A549 (cell line): ENCODE data around the gene CCDC167. TPM values are rescaled to one million over a fixed set of nuclear protein-coding genes. Genes with fewer than 3 reads are reported as not detected.

ENCODE experiments used
- ATAC-seq, 2 experiments: fragments of 200-7000 bp in 1 of 2; fragments of >200 bp in 1 of 2; cut with Nextera tagmentation in 1 of 2; cut with Tn5 transposase in 1 of 2; 3 replicates each; pipeline versions ENCODE4 v1.8.0 to v1.9.1; 2018 to 2020; ENCODE audit warnings: mild to moderate bottlenecking in 1 of 2, moderate library complexity in 1 of 2
- CTCF ChIA-PET: fragments of 300-600 bp; sonication (Branson Sonifier 250); formaldehyde crosslinking; extraction: SDS; loops from one replicate; lab custom pipeline; 2021; ENCODE audit warnings: antibody characterized with exemption, inconsistent platforms; lab: Yijun Ruan, JAX
- POLR2A ChIA-PET: fragments of 350-600 bp; formaldehyde crosslinking; extraction: SDS; loops from one replicate; lab custom pipeline; 2021; ENCODE audit warnings: antibody characterized with exemption, inconsistent platforms; lab: Yijun Ruan, JAX
- DNase-seq, 2 experiments: peaks; one replicate each; pipeline versions ENCODE4 v3.0.0 to v3.0.0-alpha.2; 2011 to 2016; ENCODE audit warnings: low read depth in 1 of 2, low spot score in 1 of 2
- FAIRE-seq: peaks from 2 replicates; lab custom pipeline; 2011; peaks lifted over from hg19 to GRCh38; lab: Jason Lieb, UNC
- H3K27ac ChIP-seq, 2 experiments: fragments of >200 bp; sonication (Bioruptor Twin); formaldehyde crosslinking; 3 replicates each; pipeline ENCODE4 v1.5.1; 2016 to 2017
- H3K4me1 ChIP-seq: fragments of >200 bp; sonication (Bioruptor Twin); formaldehyde crosslinking; 3 replicates; pipeline ENCODE4 v1.6.1; 2016
- H3K4me2 ChIP-seq: fragments of >200 bp; sonication (Bioruptor Twin); formaldehyde crosslinking; 3 replicates; pipeline ENCODE4 v1.6.1; 2016
- H3K4me3 ChIP-seq: fragments of >200 bp; sonication (Bioruptor Twin); formaldehyde crosslinking; 3 replicates; pipeline ENCODE4 v1.5.1; 2016
- H3K9me3 ChIP-seq: fragments of >200 bp; sonication (Bioruptor Twin); formaldehyde crosslinking; 3 replicates; pipeline ENCODE4 v1.6.1; 2016
- CBX2 ChIP-seq: fragments of 200-600 bp; sonication (generic); IDR thresholded peaks from 2 replicates; pipeline ENCODE4 v1.6.1; 2016; ENCODE audit warnings: low read depth, mild to moderate bottlenecking, borderline replicate concordance
- CEBPB ChIP-seq, 2 experiments: fragments of >200 bp in 1 of 2; sonication (Bioruptor Twin) in 1 of 2; formaldehyde crosslinking in 1 of 2; IDR thresholded peaks; 2 replicates each; pipeline ENCODE4 v1.6.1; 2012 to 2016
- CTCF ChIP-seq: fragments of >200 bp; sonication (Bioruptor Twin); formaldehyde crosslinking; IDR thresholded peaks from 3 replicates; pipeline ENCODE4 v1.5.1; 2016
- EHMT2 ChIP-seq: fragments of 200-600 bp; sonication (generic); IDR thresholded peaks from 2 replicates; pipeline ENCODE4 v1.6.1; 2016; ENCODE audit warnings: antibody characterized with exemption, low read depth, mild to moderate bottlenecking, moderate library complexity
- ELK1 ChIP-seq: fragments of 150-350 bp; IDR thresholded peaks from 2 replicates; pipeline ENCODE4 v1.6.1; 2014; ENCODE audit warnings: low read depth, mild to moderate bottlenecking, low read length
- ESRRA ChIP-seq: fragments of 150-350 bp; IDR thresholded peaks from 2 replicates; pipeline ENCODE4 v1.6.1; 2014; ENCODE audit warnings: mild to moderate bottlenecking, low read length, borderline replicate concordance
- GATA3 ChIP-seq: IDR thresholded peaks from 2 replicates; pipeline ENCODE4 v1.6.1; 2012; ENCODE audit warnings: borderline replicate concordance
- HDAC2 ChIP-seq: fragments of 200-600 bp; sonication (generic); IDR thresholded peaks from 2 replicates; pipeline ENCODE4 v1.6.1; 2016
- HEYL ChIP-seq: fragments of 250-450 bp; sonication (Bioruptor Pico); IDR thresholded peaks from 2 replicates; pipeline ENCODE4 v1.8.0; 2021; ENCODE audit warnings: mild to moderate bottlenecking, moderate library complexity
- HMGXB4 ChIP-seq: fragments of 250-450 bp; sonication (Bioruptor Pico); IDR thresholded peaks from 2 replicates; pipeline ENCODE4 v1.5.0; 2021; ENCODE audit warnings: mild to moderate bottlenecking, moderate library complexity, borderline replicate concordance
- KDM1A ChIP-seq: fragments of 200-600 bp; sonication (generic); IDR thresholded peaks from 2 replicates; pipeline ENCODE4 v1.6.1; 2016; ENCODE audit warnings: low read depth, mild to moderate bottlenecking
- MAFK ChIP-seq: fragments of 450-650 bp; IDR thresholded peaks from 2 replicates; pipeline ENCODE4 v1.6.1; 2014; ENCODE audit not compliant: partially characterized antibody
- MAX ChIP-seq: IDR thresholded peaks from 2 replicates; pipeline ENCODE4 v1.6.1; 2012
- MAZ ChIP-seq: fragments of 150-350 bp; IDR thresholded peaks from 2 replicates; pipeline ENCODE4 v1.6.1; 2014; ENCODE audit warnings: antibody characterized with exemption, low read depth, low read length, borderline replicate concordance
- POLR2AphosphoS2 ChIP-seq: conservative IDR thresholded peaks from 2 replicates; pipeline ENCODE4 v1.6.1; 2012; ENCODE audit warnings: low read length, improper control_type of control experiment, inconsistent platforms
- REST ChIP-seq: fragments of 200-600 bp; sonication (generic); IDR thresholded peaks from 2 replicates; pipeline ENCODE4 v1.6.1; 2016; ENCODE audit warnings: antibody characterized with exemption, mild to moderate bottlenecking, moderate library complexity
- SMC3 ChIP-seq: fragments of >200 bp; sonication (Bioruptor Twin); formaldehyde crosslinking; IDR thresholded peaks from 3 replicates; pipeline ENCODE4 v1.6.1; 2018; ENCODE audit warnings: inconsistent platforms
- TFCP2L1 ChIP-seq: fragments of 250-450 bp; sonication (Bioruptor Pico); IDR thresholded peaks from 2 replicates; pipeline ENCODE4 v1.5.0; 2021; ENCODE audit warnings: mild to moderate bottlenecking
- ZFP36 ChIP-seq: fragments of 450-650 bp; IDR thresholded peaks from 2 replicates; pipeline ENCODE4 v1.6.1; 2014; ENCODE audit warnings: borderline replicate concordance; ENCODE audit not compliant: partially characterized antibody
- ZSCAN20 ChIP-seq: fragments of 250-450 bp; sonication (Bioruptor Pico); IDR thresholded peaks from 2 replicates; pipeline ENCODE4 v1.8.0; 2022; ENCODE audit warnings: mild to moderate bottlenecking, moderate library complexity
- WGBS: methylation state at CpG from one replicate; pipeline ENCODE4 v1.1.6; 2017; ENCODE audit errors: missing lambda C conversion rate; 5-methylcytosine and 5-hydroxymethylcytosine counted together
- polyA plus RNA-seq, 4 experiments: library from polyadenylated mRNA; depleted of rRNA in 3 of 4; stranded (reverse); fragments of >200 nt; fragmentation: RNase III in 1 of 4; extraction: RNeasy Plus Mini Kit Qiagen cat#74134 plus additional on column Dnase treatment in 1 of 4; gene quantifications; 2 replicates in 3 of 4; 3 replicates in 1 of 4; pipeline ENCODE4 v1.2.3, GENCODE V29; 2011 to 2017

Gene CCDC167
- polyA plus RNA-seq, 2 of the 4 experiments (the other 2 are of a cell fraction): 35.1 to 39.1 TPM

- Histone ChIP-seq H3K4me3 (no peak overlapping the region), H3K4me2 (no peak overlapping the region), H3K27ac (no peak overlapping the region), H3K9me3 (no peaks in the 10 kb centered on the region), H3K4me1 (peaks cover 11% of the 10 kb centered on the region; the same call in 1 of the 3 replicates)
- ATAC-seq (no peak), DNase-seq (no peak), FAIRE-seq (no peak)
- WGBS: 80% methylated on average over 7 of the region's 9 CpGs
- ChIA-PET POLR2A (no interaction called here), CTCF (no interaction called here)
- TF ChIP-seq MAX (no peak), ELK1 (no peak), HDAC2 (no peak), CBX2 (no peak), HEYL (CRISPR knock-in tag) (no peak), MAFK (no peak), ESRRA (no peak), EHMT2 (no peak), CEBPB (IDR thresholded peaks at IDR 0.05) (no peak), POLR2AphosphoS2 (no peak), TFCP2L1 (CRISPR knock-in tag) (no peak), GATA3 (no peak), CTCF (no peak), MAZ (no peak), KDM1A (no peak), SMC3 (no peak), HMGXB4 (CRISPR knock-in tag) (no peak), ZSCAN20 (CRISPR knock-in tag) (no peak), REST (no peak), ZFP36 (no peak)
Measured at GRCh38 chr6:37513155-37513554, 13.5 kb upstream of the CCDC167 start.
